HG03354 (cell line): ENCODE measurements around the gene C17orf107.
A peak's percentile ranks its signal among the peaks of the same experiment; 100 is the strongest.
"Not testable (repeated sequence)": the region's sequence is repeated elsewhere in the genome, so short reads cannot be mapped to it uniquely, and the experiment has no call there.

Experiments used
- ATAC-seq: cut with Tn5 transposase; IDR thresholded peaks from one replicate; pipeline ENCODE4 v1.9.1; 2021; ENCODE audit warnings: mild to moderate bottlenecking; ENCODE audit not compliant: unreplicated experiment, poor library complexity, severe bottlenecking

Gene C17orf107

GRCh38 chr17:4926577-4927335 lies 27.4 kb downstream of the C17orf107 start:
- not testable (repeated sequence) for ATAC-seq

- ATAC-seq, result no peak
Observed at GRCh38 chr17:4928881-4929280, 29.5 kb downstream of the C17orf107 start.

GRCh38 chr17:4931963-4932362 lies 32.6 kb downstream of the C17orf107 start, which contains the start of gene GP1BA:
TSS of gene GP1BA (plus strand) at chr17:4932277. CDS start at chr17:4932605, 328 bp downstream.
- ATAC-seq, result no peak

GRCh38 chr17:4932756-4933155 lies 33.4 kb downstream of the C17orf107 start:
- no peak for ATAC-seq

GRCh38 chr17:4933646-4934045 lies 34.3 kb downstream of the C17orf107 start:
- ATAC-seq, result no peak

- ATAC-seq, result no peak
Observed at GRCh38 chr17:4934173-4934979, 35.0 kb downstream of the C17orf107 start.

- ATAC-seq, result no peak
Observed at GRCh38 chr17:4935650-4936049, 36.3 kb downstream of the C17orf107 start.

- no peak for ATAC-seq
Observed at GRCh38 chr17:4936436-4936835, 37.1 kb downstream of the C17orf107 start.

- ATAC-seq, result no peak
Observed at GRCh38 chr17:4937553-4937952, 38.2 kb downstream of the C17orf107 start.

- no peak for ATAC-seq
Observed at GRCh38 chr17:4938069-4938491, 38.7 kb downstream of the C17orf107 start.

GRCh38 chr17:4938688-4939545 lies 39.6 kb downstream of the C17orf107 start:
- no peak for ATAC-seq

GRCh38 chr17:4939546-4939795 lies 40.1 kb downstream of the C17orf107 start:
- ATAC-seq, result peak; percentile 14

- peak; percentile 77 for ATAC-seq
Observed at GRCh38 chr17:4939796-4940554, 40.6 kb downstream of the C17orf107 start, which contains the start of the genes RNF167 and SLC25A11. TSS of gene RNF167 (plus strand) at chr17:4940268. CDS start at chr17:4940910, 642 bp downstream. TSS of gene SLC25A11 (minus strand) at chr17:4940046. CDS start at chr17:4939910, 136 bp downstream.

- ATAC-seq, result no peak
Observed at GRCh38 chr17:4940555-4941318, 41.4 kb downstream of the C17orf107 start.

- no peak for ATAC-seq
Observed at GRCh38 chr17:4941319-4941610, 41.9 kb downstream of the C17orf107 start.

- ATAC-seq, result no peak
Observed at GRCh38 chr17:4942760-4943508, 43.6 kb downstream of the C17orf107 start.

- no peak for ATAC-seq
Observed at GRCh38 chr17:4944163-4944553, 44.8 kb downstream of the C17orf107 start.

- no peak for ATAC-seq
Observed at GRCh38 chr17:4944554-4945175, 45.3 kb downstream of the C17orf107 start.
